ENCODE measurements around the gene PLD5.

Gene PLD5

GRCh38 chr1:242034392-242034791, 490.1 kb downstream of the PLD5 start:
- DNase-seq = no peak

GRCh38 chr1:242033447-242033846, 491.1 kb downstream of the PLD5 start:
- no peak for DNase-seq

All from activated effector memory CD4-positive, alpha-beta T cell treated with Interleukin-2 at 50 U/mL for 16 hours (primary cell).